Gastrocnemius medialis (tissue), 4 donors: Measurements from ENCODE around the gene KLHDC9.

ENCODE experiments used
- CTCF ChIP-seq, 5 experiments: fragments of 450-650 bp in 3 of 5; fragments of 200-600 bp in 2 of 5; sonication (generic) in 2 of 5; IDR thresholded peaks in 4 of 5; conservative IDR thresholded peaks in 1 of 5; 1 replicate in 4 of 5; 2 replicates in 1 of 5; pipeline ENCODE4 v1.5.1; 2016 to 2019; ENCODE audit warnings: antibody characterized with exemption in 5 of 5, mild to moderate bottlenecking in 3 of 5, moderate library complexity in 3 of 5
- POLR2A ChIP-seq, 2 donors: fragments of 450-650 bp; IDR thresholded peaks; one replicate each; pipeline ENCODE4 v1.6.1; 2017; ENCODE audit warnings: antibody characterized with exemption in 2 of 2, mild to moderate bottlenecking in 2 of 2, moderate library complexity in 2 of 2

GRCh38 chr1:161068306-161069234, 29.6 kb upstream of the KLHDC9 start:
- TF ChIP-seq POLR2A (IDR thresholded peaks at IDR 0.05) (no peak), CTCF (IDR thresholded peaks at IDR 0.05 in 4 of 5, conservative IDR thresholded peaks at IDR 0.05 in 1 of 5) (no peak)
